HG02610 (cell line): ENCODE data around the gene GJA5.
"Not testable (repeated sequence)": the region's sequence is repeated elsewhere in the genome, so short reads cannot be mapped to it uniquely, and the experiment has no call there.

Experiments
- ATAC-seq: cut with Tn5 transposase; IDR thresholded peaks from one replicate; pipeline ENCODE4 v1.9.1; 2021; ENCODE audit warnings: mild to moderate bottlenecking, moderate library complexity; ENCODE audit not compliant: unreplicated experiment

GJA5 gene

GRCh38 chr1:147734291-147734841 lies 26.0 kb downstream of the GJA5 start:
- ATAC-seq = not testable (repeated sequence)

GRCh38 chr1:147729315-147729714 lies 31.1 kb downstream of the GJA5 start:
- no peak for ATAC-seq

- no peak for ATAC-seq
These were observed 34.2 kb downstream of the GJA5 start for GRCh38 chr1:147726168-147726567.

GRCh38 chr1:147725685-147726084 lies 34.7 kb downstream of the GJA5 start:
- no peak for ATAC-seq

- ATAC-seq = no peak
These were observed 36.6 kb downstream of the GJA5 start for GRCh38 chr1:147723691-147724323.

GRCh38 chr1:147722124-147722523 lies 38.3 kb downstream of the GJA5 start:
- no peak for ATAC-seq

- no peak for ATAC-seq
These were observed 38.7 kb downstream of the GJA5 start for GRCh38 chr1:147721716-147722115.

GRCh38 chr1:147720557-147720956 lies 39.8 kb downstream of the GJA5 start:
- no peak for ATAC-seq

- no peak for ATAC-seq
These were observed 40.6 kb downstream of the GJA5 start for GRCh38 chr1:147719711-147720225.

- ATAC-seq = no peak
These were observed 41.2 kb downstream of the GJA5 start for GRCh38 chr1:147719029-147719698.

GRCh38 chr1:147717706-147718097 lies 42.7 kb downstream of the GJA5 start:
- no peak for ATAC-seq

GRCh38 chr1:147717051-147717705 lies 43.2 kb downstream of the GJA5 start:
- ATAC-seq = no peak

- no peak for ATAC-seq
These were observed 47.8 kb downstream of the GJA5 start for GRCh38 chr1:147712605-147713004.
